G401 (cell line): ENCODE measurements around the gene PRKCSH. TPM values are rescaled to one million over a fixed set of nuclear protein-coding genes. Genes with fewer than 3 reads are reported as not detected.
"Not testable (repeated sequence)": the region's sequence is repeated elsewhere in the genome, so short reads cannot be mapped to it uniquely, and the experiment has no call there.

Experiments used
- DNase-seq: peaks from one replicate; pipeline ENCODE4 v3.0.0-alpha.2; 2015; ENCODE audit warnings: low spot score
- in situ Hi-C: cut with HindIII; loops from 2 replicates; pipeline ENCODE4 v1.10.0; 2016; ENCODE audit warnings: low sequenced_read_pairs, mixed read lengths
- total RNA-seq: library from RNA; depleted of rRNA; stranded (reverse); fragments of >200 nt; shearing (Covaris generic); gene quantifications from 2 replicates; pipeline ENCODE4 v1.2.3, GENCODE V29; 2014

PRKCSH gene
- total RNA-seq, 1 experiment from 2014 or later: 141 TPM

GRCh38 chr19:11447347-11448262 lies 12.2 kb downstream of the PRKCSH start:
- in situ Hi-C loops: no loop called here

GRCh38 chr19:11448410-11448809 lies 13.0 kb downstream of the PRKCSH start:
- no peak for DNase-seq
- in situ Hi-C loops: no loop called here

More at GRCh38 chr19:11447347-11448262, 12.2 kb downstream of the PRKCSH start:
- no peak for DNase-seq

- in situ Hi-C loops: no loop called here
- no peak for DNase-seq
Observed at GRCh38 chr19:11448923-11449554, 13.6 kb downstream of the PRKCSH start.

- in situ Hi-C loops: no loop called here
- DNase-seq: no peak
Observed at GRCh38 chr19:11450570-11451326, 15.3 kb downstream of the PRKCSH start.

GRCh38 chr19:11451327-11451870 lies 16.0 kb downstream of the PRKCSH start:
- in situ Hi-C loops: no loop called here
- no peak for DNase-seq

GRCh38 chr19:11451871-11452619 lies 16.6 kb downstream of the PRKCSH start:
- in situ Hi-C loops: no loop called here
- no peak for DNase-seq

- in situ Hi-C loops: no loop called here
- no peak for DNase-seq
Observed at GRCh38 chr19:11452620-11453310, 17.3 kb downstream of the PRKCSH start.

- DNase-seq: no peak
- in situ Hi-C loops: no loop called here
Observed at GRCh38 chr19:11453468-11454341, 18.3 kb downstream of the PRKCSH start.

- DNase-seq, in situ Hi-C loops: not testable (repeated sequence)
Observed at GRCh38 chr19:11455233-11455554, 19.8 kb downstream of the PRKCSH start.

- no peak for DNase-seq
- in situ Hi-C loops: no loop called here
Observed at GRCh38 chr19:11456659-11457058, 21.2 kb downstream of the PRKCSH start.

GRCh38 chr19:11457115-11457514 lies 21.7 kb downstream of the PRKCSH start:
- in situ Hi-C loops: no loop called here
- DNase-seq: no peak

GRCh38 chr19:11457831-11458230 lies 22.4 kb downstream of the PRKCSH start:
- in situ Hi-C loops: no loop called here

GRCh38 chr19:11458236-11458900 lies 22.9 kb downstream of the PRKCSH start:
- no peak for DNase-seq
- in situ Hi-C loops: no loop called here

More at GRCh38 chr19:11457831-11458230, 22.4 kb downstream of the PRKCSH start:
- DNase-seq: no peak

- DNase-seq: not testable (repeated sequence)
Observed at GRCh38 chr19:11458912-11459311, 23.5 kb downstream of the PRKCSH start.

GRCh38 chr19:11460207-11460606 lies 24.8 kb downstream of the PRKCSH start:
- DNase-seq: no peak
- in situ Hi-C loops: no loop called here

More at GRCh38 chr19:11458912-11459311, 23.5 kb downstream of the PRKCSH start:
- in situ Hi-C loops: not testable (repeated sequence)

GRCh38 chr19:11461453-11461852 lies 26.0 kb downstream of the PRKCSH start:
- in situ Hi-C loops: no loop called here
- no peak for DNase-seq

- in situ Hi-C loops: no loop called here
- DNase-seq: no peak
Observed at GRCh38 chr19:11463391-11463790, 28.0 kb downstream of the PRKCSH start.
